HG03460 (cell line): ENCODE data around the gene MCUB.

Experiments used
- ATAC-seq: cut with Tn5 transposase; IDR thresholded peaks from one replicate; pipeline ENCODE4 v1.9.1; 2021; ENCODE audit not compliant: unreplicated experiment

Gene MCUB

GRCh38 chr4:109624536-109624935, 64.5 kb downstream of the MCUB start:
- ATAC-seq: no peak

- ATAC-seq: no peak
These were observed 67.3 kb downstream of the MCUB start for GRCh38 chr4:109627361-109627760.

- no peak for ATAC-seq
These were observed 69.7 kb downstream of the MCUB start for GRCh38 chr4:109629775-109630174.

GRCh38 chr4:109631532-109632108, 71.6 kb downstream of the MCUB start:
- ATAC-seq: no peak

- ATAC-seq: no peak
These were observed 80.6 kb downstream of the MCUB start for GRCh38 chr4:109640644-109641043.

GRCh38 chr4:109645874-109646710, 86.0 kb downstream of the MCUB start:
- no peak for ATAC-seq

GRCh38 chr4:109648266-109648996, 88.4 kb downstream of the MCUB start:
- ATAC-seq: peak; percentile 54

GRCh38 chr4:109648997-109649575, 89.0 kb downstream of the MCUB start:
- no peak for ATAC-seq

- peak; percentile 63 for ATAC-seq
These were observed 89.8 kb downstream of the MCUB start for GRCh38 chr4:109649872-109650271.

GRCh38 chr4:109655396-109655795, 95.3 kb downstream of the MCUB start:
- ATAC-seq: no peak

- ATAC-seq: no peak
These were observed 97.9 kb downstream of the MCUB start for GRCh38 chr4:109657854-109658418.

- ATAC-seq: no peak
These were observed 98.9 kb downstream of the MCUB start for GRCh38 chr4:109658871-109659410.

- ATAC-seq: no peak
These were observed 102.1 kb downstream of the MCUB start for GRCh38 chr4:109662116-109662515.

- no peak for ATAC-seq
These were observed 102.7 kb downstream of the MCUB start for GRCh38 chr4:109662771-109663170.

- no peak for ATAC-seq
These were observed 105.9 kb downstream of the MCUB start for GRCh38 chr4:109665783-109666485.

GRCh38 chr4:109671350-109671749, 111.3 kb downstream of the MCUB start:
- no peak for ATAC-seq

- ATAC-seq: no peak
These were observed 112.3 kb downstream of the MCUB start for GRCh38 chr4:109672169-109672930.

- ATAC-seq: no peak
These were observed 113.3 kb downstream of the MCUB start for GRCh38 chr4:109673303-109673702.

GRCh38 chr4:109675181-109675580, 115.1 kb downstream of the MCUB start:
- no peak for ATAC-seq

- no peak for ATAC-seq
These were observed 115.8 kb downstream of the MCUB start for GRCh38 chr4:109675843-109676242.
